Jurkat, Clone E6-1 (cell line): ENCODE measurements around the gene TCF12.
"Not testable (repeated sequence)": the region's sequence is repeated elsewhere in the genome, so short reads cannot be mapped to it uniquely, and the experiment has no call there.

Experiments used
- DNase-seq: peaks from one replicate; pipeline ENCODE4 v3.0.0-alpha.2; 2011; ENCODE audit warnings: low read depth, low spot score
- H3K4me3 ChIP-seq: 2 replicates; pipeline ENCODE4 v1.5.1; 2011; ENCODE audit warnings: mild to moderate bottlenecking, low read length, control low read depth, moderate library complexity

The TCF12 gene

GRCh38 chr15:56996746-56997470 lies 78.5 kb downstream of the TCF12 start:
- DNase-seq, result no peak
- no peak overlapping the region for H3K4me3 ChIP-seq

DNA sequence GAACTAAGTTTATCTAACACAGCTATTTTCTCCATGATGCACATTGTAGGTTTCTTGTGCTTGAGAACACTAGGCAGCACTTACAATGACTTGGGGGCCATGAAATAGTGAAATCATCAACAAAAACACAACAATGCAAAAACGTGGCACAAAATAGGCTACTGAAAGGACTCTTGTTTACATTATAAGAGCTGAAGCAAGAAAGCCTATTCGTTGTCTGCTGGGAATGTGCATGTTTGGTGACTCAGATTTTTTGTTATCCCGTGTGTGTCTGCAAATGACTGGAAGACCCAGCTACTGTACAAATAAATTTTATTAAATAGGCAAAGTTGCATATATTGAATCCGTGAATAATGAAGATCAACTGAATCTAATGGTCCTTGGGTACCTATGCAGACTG lies 85.0 kb downstream of the TCF12 start:
- no peak for DNase-seq
- no peak overlapping the region for H3K4me3 ChIP-seq

GRCh38 chr15:57005244-57005643 lies 86.8 kb downstream of the TCF12 start:
- no peak for DNase-seq
- no peak overlapping the region for H3K4me3 ChIP-seq

DNA sequence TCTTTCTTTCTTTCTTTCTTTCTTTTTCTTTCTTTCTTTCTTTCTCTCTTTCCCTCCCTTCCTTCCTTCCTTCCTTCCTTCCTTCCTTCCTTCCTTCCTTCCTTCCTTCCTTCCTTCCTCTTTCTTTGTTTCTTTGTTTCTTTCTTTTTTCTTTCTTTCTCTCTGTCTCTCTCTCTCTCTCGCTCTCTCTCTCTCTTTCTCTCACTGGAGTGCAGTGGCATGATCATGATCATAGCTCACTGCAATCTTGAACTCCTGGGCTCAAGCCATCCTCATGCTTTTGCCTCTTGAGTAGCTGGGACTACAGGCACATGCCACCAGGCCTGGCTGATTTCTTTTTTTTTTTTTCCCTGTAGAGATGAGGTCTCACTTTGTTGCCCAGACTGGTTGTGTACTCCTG lies 89.4 kb downstream of the TCF12 start:
- H3K4me3 ChIP-seq, DNase-seq: not testable (repeated sequence)

GRCh38 chr15:57010724-57011123 lies 92.3 kb downstream of the TCF12 start:
- no peak overlapping the region for H3K4me3 ChIP-seq
- no peak for DNase-seq

- DNase-seq, result no peak
- no peak overlapping the region for H3K4me3 ChIP-seq
These were observed 94.1 kb downstream of the TCF12 start for GRCh38 chr15:57012556-57012955.

- H3K4me3 ChIP-seq, DNase-seq: not testable (repeated sequence)
These were observed 96.5 kb downstream of the TCF12 start for GRCh38 chr15:57014896-57015295.

DNA sequence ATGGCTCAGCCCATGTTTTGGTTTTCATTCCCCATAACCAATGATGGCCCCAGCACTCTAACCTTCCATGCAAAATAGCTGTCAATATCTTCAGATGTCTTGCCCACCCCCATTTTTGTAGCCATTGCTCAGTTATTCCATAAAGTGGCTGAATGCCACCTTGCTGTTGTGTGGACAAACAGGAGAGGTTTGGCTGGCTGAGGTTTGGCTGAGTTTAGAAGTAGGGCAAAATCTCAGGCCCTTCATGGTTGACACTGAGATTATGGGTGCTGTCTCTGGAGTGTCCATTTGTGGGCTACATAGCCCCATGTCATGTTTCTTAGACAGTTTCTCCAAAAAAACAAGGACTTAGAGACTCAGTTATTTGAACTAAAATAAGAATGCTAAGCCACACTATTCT lies 96.9 kb downstream of the TCF12 start:
- H3K4me3 ChIP-seq, result no peak overlapping the region
- DNase-seq, result no peak

DNA sequence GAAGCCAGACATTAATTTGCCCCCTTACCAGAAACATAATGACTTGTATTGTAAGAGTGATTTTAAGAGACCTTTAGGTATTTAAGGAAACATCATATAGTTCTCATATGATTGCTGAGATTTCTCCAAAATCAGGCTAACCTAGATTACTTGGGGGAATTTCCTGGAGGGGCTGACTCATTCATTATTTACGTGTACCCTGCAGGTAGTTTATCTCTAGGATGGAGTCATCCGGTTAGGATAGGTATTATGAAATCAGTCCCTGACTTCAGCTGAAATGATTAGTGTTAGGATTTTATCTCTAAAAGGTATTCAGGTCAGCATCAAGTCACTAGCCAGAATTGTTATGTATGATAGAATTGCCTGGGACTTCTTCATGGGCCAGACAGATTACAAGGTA lies 97.5 kb downstream of the TCF12 start:
- no peak for DNase-seq
- H3K4me3 ChIP-seq, result no peak overlapping the region

- no peak overlapping the region for H3K4me3 ChIP-seq
- DNase-seq, result peak; percentile 52
These were observed 98.6 kb downstream of the TCF12 start for GRCh38 chr15:57017024-57017423.

- H3K4me3 ChIP-seq, result no peak overlapping the region
- DNase-seq, result no peak
These were observed 99.7 kb downstream of the TCF12 start for GRCh38 chr15:57018151-57018550.

- no peak for DNase-seq
- no peak overlapping the region for H3K4me3 ChIP-seq
These were observed 101.2 kb downstream of the TCF12 start for GRCh38 chr15:57019496-57020160.

DNA sequence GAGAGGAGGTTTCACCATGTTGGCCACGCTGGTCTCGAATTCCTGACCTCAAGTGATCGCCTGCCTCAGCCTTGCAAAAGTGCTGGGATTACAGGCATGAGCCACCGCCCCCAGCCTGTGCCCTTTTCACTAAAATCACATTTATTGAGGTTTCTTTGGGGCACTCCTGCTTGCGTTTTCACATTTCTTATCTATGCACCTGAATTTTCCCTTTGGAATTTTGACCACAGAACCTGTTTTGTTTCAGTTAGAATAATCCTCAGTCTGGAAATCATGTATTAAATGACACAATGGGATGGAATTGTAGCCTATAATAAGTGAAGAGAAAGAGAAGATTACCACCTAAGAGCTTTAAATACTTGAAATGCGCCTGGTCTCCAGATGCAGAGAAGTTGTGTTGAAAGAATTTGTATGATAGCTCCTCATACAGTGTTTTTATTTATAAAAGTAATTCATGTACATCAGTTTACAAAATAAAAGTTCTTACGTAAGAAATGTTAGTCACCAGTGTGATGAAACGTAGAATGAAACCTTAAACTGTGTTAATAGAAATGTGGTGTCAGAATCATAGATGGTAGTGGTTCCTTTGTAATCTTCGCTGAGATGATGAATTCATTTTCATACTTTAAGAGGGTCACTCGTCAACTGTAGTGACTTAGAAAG lies 107.0 kb downstream of the TCF12 start:
- H3K4me3 ChIP-seq, result no peak overlapping the region

GRCh38 chr15:57026016-57026592 lies 107.7 kb downstream of the TCF12 start:
- no peak for DNase-seq
- no peak overlapping the region for H3K4me3 ChIP-seq

More for the DNA sequence above, 107.0 kb downstream of the TCF12 start:
- DNase-seq, result no peak

GRCh38 chr15:57027596-57027995 lies 109.2 kb downstream of the TCF12 start:
- no peak overlapping the region for H3K4me3 ChIP-seq
- no peak for DNase-seq

DNA sequence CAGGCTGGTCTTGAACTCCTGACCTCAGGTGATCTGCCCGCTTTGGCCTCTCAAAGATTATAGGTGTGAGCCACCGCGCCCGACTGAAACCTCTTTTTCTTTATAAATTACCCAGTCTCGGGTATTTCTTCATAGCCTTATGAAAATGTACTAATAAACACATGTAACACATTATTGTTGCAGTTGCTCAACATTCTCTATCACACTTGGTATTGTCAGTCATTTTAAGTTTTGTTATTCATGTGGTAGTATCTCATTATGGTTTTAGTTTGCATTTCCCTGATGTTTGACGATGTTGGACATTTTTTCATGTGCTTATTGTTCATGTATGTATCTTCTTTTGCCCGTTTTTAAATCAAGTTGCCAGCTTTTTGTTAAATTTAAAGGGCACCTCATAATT lies 109.7 kb downstream of the TCF12 start:
- no peak for DNase-seq
- H3K4me3 ChIP-seq, result no peak overlapping the region

DNA sequence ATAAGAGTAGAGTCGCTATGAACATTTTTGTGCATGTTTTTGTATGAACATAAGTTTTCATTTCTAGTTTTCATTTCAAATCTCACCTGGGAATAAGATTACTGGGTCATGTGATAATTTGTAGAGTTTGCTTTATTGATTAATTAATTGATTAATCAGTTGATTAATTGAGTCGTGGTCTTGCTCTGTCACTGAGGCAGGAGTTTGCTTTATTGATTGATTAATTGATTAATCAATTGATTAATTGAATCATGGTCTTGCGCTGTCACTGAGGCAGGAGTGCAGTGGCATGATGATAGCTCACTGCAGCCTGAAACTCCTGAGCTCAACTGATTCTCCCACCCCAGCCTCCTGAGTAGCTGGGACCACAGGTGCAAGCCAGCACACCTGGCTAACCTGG lies 111.6 kb downstream of the TCF12 start:
- no peak overlapping the region for H3K4me3 ChIP-seq
- no peak for DNase-seq

DNA sequence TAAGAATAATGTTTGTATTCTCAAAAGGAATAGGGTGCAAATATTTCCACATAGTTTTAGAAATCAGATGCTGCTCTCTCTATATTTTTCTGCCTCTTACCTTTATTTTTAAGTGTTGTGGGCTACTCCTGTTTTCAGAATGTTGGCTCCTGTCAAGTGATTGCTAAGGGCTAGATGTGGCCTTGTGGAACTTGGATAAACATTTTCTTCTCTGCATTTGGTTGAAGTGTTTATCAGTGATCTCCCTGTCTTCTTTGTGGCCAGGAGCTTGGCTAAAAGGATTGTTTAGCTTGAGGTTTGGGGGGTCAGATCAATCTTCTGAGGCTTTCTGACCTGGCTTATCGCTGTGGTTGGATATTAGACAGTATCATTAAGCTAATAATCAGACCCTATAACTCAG lies 112.6 kb downstream of the TCF12 start:
- no peak for DNase-seq
- H3K4me3 ChIP-seq, result no peak overlapping the region

GRCh38 chr15:57031605-57032004 lies 113.2 kb downstream of the TCF12 start:
- no peak overlapping the region for H3K4me3 ChIP-seq

DNA sequence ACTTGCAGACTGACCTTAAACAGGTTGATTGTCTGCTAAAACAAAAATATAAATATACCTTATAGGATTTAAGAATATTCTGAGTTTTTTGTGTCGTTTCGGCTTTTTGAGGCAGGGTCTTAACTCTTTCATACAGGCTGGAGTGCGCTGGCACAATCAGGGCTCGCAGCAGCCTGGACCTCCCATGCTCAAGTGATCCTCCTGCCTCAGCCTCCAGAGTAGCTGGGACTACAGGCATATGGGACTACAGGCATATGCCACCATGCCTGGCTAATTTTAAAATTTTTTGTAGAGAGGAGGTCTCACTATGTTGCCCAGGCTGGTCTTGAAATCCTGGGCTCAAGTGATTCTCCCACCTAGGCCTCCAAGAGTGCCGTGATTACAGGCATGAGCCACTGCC lies 113.9 kb downstream of the TCF12 start:
- DNase-seq, result no peak
- no peak overlapping the region for H3K4me3 ChIP-seq

More at GRCh38 chr15:57031605-57032004, 113.2 kb downstream of the TCF12 start:
- DNase-seq, result peak; percentile 25
